MM.1S (cell line): ENCODE results near the gene BLOC1S3.

ENCODE experiments used
- DNase-seq: peaks from one replicate; pipeline ENCODE4 v3.0.0-alpha.2; 2015
- H2AFZ ChIP-seq: fragments of 300-600 bp; sonication (generic); 2 replicates; pipeline ENCODE4 v1.6.0; 2016; ENCODE audit warnings: antibody characterized with exemption, low read length
- H3F3A ChIP-seq: fragments of 300-600 bp; sonication (generic); 2 replicates; pipeline ENCODE4 v1.6.1; 2016; ENCODE audit warnings: mild to moderate bottlenecking, antibody characterized with exemption, low read length, moderate library complexity, mixed read lengths; ENCODE audit not compliant: insufficient read depth
- H3K27ac ChIP-seq: fragments of 300-600 bp; sonication (generic); 2 replicates; pipeline ENCODE4 v1.5.1; 2016; ENCODE audit warnings: mild to moderate bottlenecking, low read length
- H3K27me3 ChIP-seq: fragments of 300-600 bp; sonication (generic); replicated peaks from 2 replicates; pipeline ENCODE4 v1.6.0; 2016; ENCODE audit warnings: low read length; ENCODE audit not compliant: insufficient read depth
- H3K36me3 ChIP-seq: fragments of 300-600 bp; sonication (generic); replicated peaks from 2 replicates; pipeline ENCODE4 v1.6.1; 2016; ENCODE audit warnings: mild to moderate bottlenecking, low read length, mixed read lengths; ENCODE audit not compliant: insufficient read depth
- H3K4me1 ChIP-seq: fragments of 300-600 bp; sonication (generic); 2 replicates; pipeline ENCODE4 v1.6.1; 2016; ENCODE audit warnings: low read length, mixed read lengths
- H3K4me2 ChIP-seq: fragments of 300-600 bp; sonication (generic); 2 replicates; pipeline ENCODE4 v1.6.0; 2016; ENCODE audit warnings: low read depth, low read length
- H3K4me3 ChIP-seq: fragments of 300-600 bp; sonication (generic); 2 replicates; pipeline ENCODE4 v1.5.1; 2016; ENCODE audit warnings: low read length, mixed read lengths
- H3K79me2 ChIP-seq: fragments of 300-600 bp; sonication (generic); 2 replicates; pipeline ENCODE4 v1.6.1; 2016; ENCODE audit warnings: mixed run types, low read length, mixed read lengths
- H3K9ac ChIP-seq: fragments of 300-600 bp; sonication (generic); 2 replicates; pipeline ENCODE4 v1.6.1; 2016; ENCODE audit warnings: low read length, mixed read lengths
- H3K9me2 ChIP-seq: fragments of 300-600 bp; sonication (generic); replicated peaks from 2 replicates; pipeline ENCODE4 v1.6.1; 2016; ENCODE audit warnings: mild to moderate bottlenecking, low read length, mixed read lengths; ENCODE audit not compliant: insufficient read depth
- H3K9me3 ChIP-seq: fragments of 300-600 bp; sonication (generic); replicated peaks from 2 replicates; pipeline ENCODE4 v1.6.1; 2016; ENCODE audit warnings: mild to moderate bottlenecking, low read length, mixed read lengths; ENCODE audit not compliant: insufficient read depth
- H4K20me1 ChIP-seq: fragments of 300-600 bp; sonication (generic); 2 replicates; pipeline ENCODE4 v1.6.1; 2016; ENCODE audit warnings: mild to moderate bottlenecking, low read length, moderate library complexity, mixed read lengths; ENCODE audit not compliant: insufficient read depth
- CTCF ChIP-seq: fragments of 300-600 bp; sonication (generic); IDR thresholded peaks from 2 replicates; pipeline ENCODE4 v1.5.1; 2016; ENCODE audit warnings: antibody characterized with exemption, low read length, mixed read lengths
- EZH2 ChIP-seq: fragments of 300-600 bp; sonication (generic); optimal IDR thresholded peaks from 2 replicates; pipeline ENCODE3; 2017; ENCODE audit warnings: low read depth, mild to moderate bottlenecking, antibody characterized with exemption, low read length, mixed read lengths
- EZH2phosphoT487 ChIP-seq: fragments of 300-600 bp; sonication (generic); IDR thresholded peaks from 2 replicates; pipeline ENCODE4 v1.6.1; 2018; ENCODE audit warnings: antibody characterized with exemption, low read length

Gene BLOC1S3

GRCh38 chr19:45217193-45217956, 38.8 kb downstream of the BLOC1S3 start:
- Histone ChIP-seq H3K36me3 (no peaks in the 10 kb centered on the region), H3K9me3 (no peaks in the 10 kb centered on the region), H3K4me3 (no peak overlapping the region), H3K27ac (no peak overlapping the region), H3K4me1 (no peaks in the 10 kb centered on the region), H3K79me2 (no peaks in the 10 kb centered on the region), H2AFZ (no peak overlapping the region), H3K4me2 (no peak overlapping the region), H3K27me3 (peaks cover 80% of the 10 kb centered on the region), H3K9me2 (no peaks in the 10 kb centered on the region), H3K9ac (no peak overlapping the region), H3F3A (no peaks in the 10 kb centered on the region), H4K20me1 (no peaks in the 10 kb centered on the region)
- TF ChIP-seq EZH2 (peak; percentile 37), CTCF (no peak)
- no peak for DNase-seq

GRCh38 chr19:45217957-45218334, 39.4 kb downstream of the BLOC1S3 start:
- Histone ChIP-seq H3K4me3 (no peak overlapping the region), H3K9me2 (no peaks in the 10 kb centered on the region), H3K79me2 (no peaks in the 10 kb centered on the region), H3K36me3 (no peaks in the 10 kb centered on the region), H3F3A (no peaks in the 10 kb centered on the region), H4K20me1 (no peaks in the 10 kb centered on the region), H3K4me2 (no peak overlapping the region), H3K4me1 (no peaks in the 10 kb centered on the region), H3K27me3 (peaks cover 82% of the 10 kb centered on the region), H3K9me3 (no peaks in the 10 kb centered on the region), H3K27ac (no peak overlapping the region), H3K9ac (no peak overlapping the region), H2AFZ (no peak overlapping the region)
- no peak for DNase-seq
- TF ChIP-seq CTCF (no peak), EZH2 (no peak), EZH2phosphoT487 (no peak)

- no peaks in the 10 kb centered on the region for H3K4me1 ChIP-seq
- H3F3A ChIP-seq = no peaks in the 10 kb centered on the region
- no peaks in the 10 kb centered on the region for H4K20me1 ChIP-seq
- no peaks in the 10 kb centered on the region for H3K79me2 ChIP-seq
- no peak for DNase-seq
- H3K27me3 ChIP-seq = peaks cover 87% of the 10 kb centered on the region
- no peak overlapping the region for H3K9ac ChIP-seq
- no peak overlapping the region for H3K4me2 ChIP-seq
- no peak overlapping the region for H3K4me3 ChIP-seq
- TF ChIP-seq CTCF (no peak), EZH2 (no peak), EZH2phosphoT487 (no peak)
- H3K27ac ChIP-seq = no peak overlapping the region
- no peaks in the 10 kb centered on the region for H3K36me3 ChIP-seq
- H3K9me2 ChIP-seq = no peaks in the 10 kb centered on the region
- no peaks in the 10 kb centered on the region for H3K9me3 ChIP-seq
- H2AFZ ChIP-seq = no peak overlapping the region
Measured at GRCh38 chr19:45218426-45218825, 39.8 kb downstream of the BLOC1S3 start.
